GM19372 (cell line): Measurements from ENCODE around the gene RAB4A.

Experiments used
- ATAC-seq: cut with Tn5 transposase; IDR thresholded peaks from one replicate; pipeline ENCODE4 v1.9.1; 2021; ENCODE audit warnings: mild to moderate bottlenecking, low read depth, moderate library complexity; ENCODE audit not compliant: unreplicated experiment

RAB4A gene

GRCh38 chr1:229243638-229244037 is 27.3 kb upstream of the RAB4A start:
- ATAC-seq = no peak

DNA sequence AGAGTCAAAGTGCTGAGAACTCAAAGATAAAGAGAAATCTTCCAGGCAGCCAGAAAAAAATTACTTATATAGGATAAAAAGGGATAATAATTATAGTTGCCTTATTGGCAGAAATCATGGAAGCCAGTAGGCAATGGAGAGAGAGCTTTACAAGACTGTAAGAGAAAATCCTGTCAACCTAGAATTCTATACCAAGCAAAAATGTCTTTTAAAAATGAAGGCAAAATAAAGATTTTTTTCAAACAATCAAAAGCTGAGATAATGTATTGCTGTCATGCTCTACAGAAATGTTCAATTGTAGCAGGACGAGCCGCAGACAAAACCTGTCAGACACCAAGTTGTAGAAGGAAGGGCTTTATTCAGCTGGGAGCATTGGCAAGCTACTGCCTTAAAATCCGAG is 26.8 kb upstream of the RAB4A start:
- no peak for ATAC-seq

- no peak for ATAC-seq
These were observed 23.0 kb upstream of the RAB4A start for GRCh38 chr1:229247871-229248270.

GRCh38 chr1:229248821-229249817 is 21.8 kb upstream of the RAB4A start:
- no peak for ATAC-seq

- no peak for ATAC-seq
These were observed 20.9 kb upstream of the RAB4A start for GRCh38 chr1:229249854-229250644.

- ATAC-seq = no peak
These were observed 19.7 kb upstream of the RAB4A start for GRCh38 chr1:229251185-229251584.

GRCh38 chr1:229252228-229252984 is 18.5 kb upstream of the RAB4A start:
- no peak for ATAC-seq

GRCh38 chr1:229253151-229253974 is 17.5 kb upstream of the RAB4A start:
- ATAC-seq = no peak

DNA sequence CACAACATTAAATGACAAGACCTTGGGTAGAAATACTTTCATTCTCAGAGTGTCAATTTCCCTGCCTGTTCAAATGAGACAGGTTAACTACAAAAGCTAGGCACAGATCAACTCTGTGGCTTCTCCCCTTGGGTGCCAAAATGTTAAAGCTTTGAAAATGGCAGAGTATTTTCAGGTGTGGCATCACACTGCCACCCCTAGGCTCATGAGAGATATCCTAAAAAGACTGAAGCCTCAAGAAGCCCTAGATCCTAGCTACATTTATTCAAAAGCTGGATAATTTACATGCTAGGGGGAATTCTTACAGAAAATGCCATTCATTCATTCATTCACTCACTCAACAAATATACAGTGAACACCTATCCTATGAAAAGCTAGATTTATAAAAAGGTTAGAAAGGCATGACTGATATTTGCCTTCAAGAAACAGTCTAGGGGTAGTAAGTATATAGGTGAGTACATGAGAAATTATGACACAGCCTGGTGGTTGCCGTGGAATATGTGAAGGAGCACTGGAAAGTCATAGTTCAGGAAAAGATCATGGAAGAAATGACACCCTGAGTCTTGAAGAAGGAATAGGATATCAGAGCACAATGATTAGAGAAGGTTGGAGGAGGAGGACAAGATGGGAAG is 15.9 kb upstream of the RAB4A start:
- ATAC-seq = no peak

DNA sequence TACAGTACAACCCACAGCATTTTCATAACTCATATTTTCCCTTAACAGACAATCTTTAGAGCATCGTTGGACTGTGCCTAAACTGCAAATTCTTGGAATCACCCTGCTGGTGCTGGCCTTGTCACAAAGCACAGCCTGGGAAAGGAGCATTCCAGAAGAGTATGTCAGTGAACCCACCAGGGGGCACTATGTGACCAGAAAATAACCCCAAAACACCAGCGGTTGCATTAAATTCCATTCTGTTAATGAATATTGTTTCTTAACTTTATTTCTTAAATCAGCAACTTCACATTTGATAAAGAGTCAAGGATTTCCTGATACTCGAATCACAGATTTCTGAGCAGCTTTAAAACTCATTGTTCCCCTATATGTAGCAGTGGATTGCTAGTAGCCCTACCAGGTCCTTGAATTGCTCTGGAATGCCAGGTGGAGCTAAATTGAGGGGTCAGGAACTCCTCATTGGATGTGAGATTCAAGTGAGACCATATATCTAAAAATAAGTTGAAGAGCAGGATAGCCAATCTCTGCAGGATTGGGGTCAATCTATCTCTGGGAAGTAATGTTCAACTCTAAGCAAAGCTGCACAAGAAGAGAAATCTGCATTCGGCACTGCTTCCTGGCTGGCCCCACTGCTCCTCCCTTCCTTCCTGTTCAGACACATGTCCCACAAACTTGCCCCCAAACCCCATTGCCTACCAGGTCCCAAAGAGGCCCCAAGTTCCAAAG is 12.7 kb upstream of the RAB4A start:
- ATAC-seq = no peak

GRCh38 chr1:229258757-229259060 is 12.2 kb upstream of the RAB4A start:
- ATAC-seq = no peak

- no peak for ATAC-seq
These were observed 10.6 kb upstream of the RAB4A start for GRCh38 chr1:229260297-229260696.

DNA sequence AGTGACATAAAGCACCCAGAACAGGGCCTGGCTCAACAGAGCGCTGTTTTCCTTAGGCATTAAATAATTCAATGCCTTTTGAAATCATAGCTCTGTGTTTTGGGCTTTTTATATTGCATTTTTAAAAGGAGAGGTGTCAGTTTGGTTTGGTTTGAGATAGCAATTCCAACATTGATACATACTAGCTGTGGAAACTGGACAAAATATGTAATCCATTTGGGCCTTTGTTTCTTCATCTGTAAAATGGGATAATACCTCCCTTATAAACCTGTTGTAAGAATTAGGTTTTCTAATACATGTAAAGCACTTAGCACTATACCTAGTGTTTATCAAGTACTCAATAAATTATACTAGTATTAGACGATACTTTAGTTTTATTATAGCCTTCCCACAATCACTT is 8.7 kb upstream of the RAB4A start:
- no peak for ATAC-seq

DNA sequence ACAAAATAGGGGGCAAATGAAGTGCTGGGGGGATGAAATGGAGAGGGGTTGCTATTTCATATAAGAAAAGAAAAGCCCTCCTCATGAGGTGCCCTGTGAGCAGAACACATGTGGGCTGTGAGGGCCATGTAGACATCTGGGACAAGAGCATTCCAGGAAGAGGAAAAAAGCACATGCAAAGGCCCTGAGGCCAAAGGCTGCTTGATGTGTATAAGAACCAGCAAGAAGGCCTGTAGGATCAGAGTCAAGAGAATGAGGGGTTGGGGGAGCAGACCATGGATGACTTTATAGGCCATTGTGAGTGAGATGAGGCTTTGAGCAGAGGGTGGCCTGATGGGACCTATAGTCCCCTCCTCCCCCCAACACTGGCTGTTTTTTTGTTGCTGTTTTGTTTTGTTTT is 7.7 kb upstream of the RAB4A start:
- no peak for ATAC-seq

GRCh38 chr1:229264068-229264467 is 6.8 kb upstream of the RAB4A start:
- no peak for ATAC-seq

DNA sequence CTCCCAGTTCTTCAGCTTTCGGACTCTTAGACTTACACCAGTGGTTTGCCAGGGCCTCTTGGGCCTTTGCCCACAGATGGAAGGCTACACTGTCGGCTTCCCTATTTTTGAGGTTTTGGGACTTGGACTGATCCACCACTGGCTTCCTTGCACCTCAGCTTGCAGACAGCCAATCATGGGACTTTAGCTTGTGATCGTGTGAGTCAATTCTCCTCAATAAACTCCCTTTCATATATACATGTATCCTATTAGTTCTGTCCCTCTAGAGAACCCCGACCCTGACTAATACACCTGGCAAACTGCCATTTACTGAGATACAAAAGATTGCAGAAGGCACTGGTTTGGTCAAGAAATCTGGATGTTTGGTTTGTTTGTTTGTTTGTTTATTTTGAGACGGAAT is 6.4 kb upstream of the RAB4A start:
- no peak for ATAC-seq

GRCh38 chr1:229266274-229266673 is 4.6 kb upstream of the RAB4A start:
- ATAC-seq = no peak

- no peak for ATAC-seq
These were observed 3.9 kb upstream of the RAB4A start for GRCh38 chr1:229266832-229267500.
